GM18508 (cell line): ENCODE measurements around the gene ZNF467.

Source experiments
- ATAC-seq: cut with Tn5 transposase; IDR thresholded peaks from one replicate; pipeline ENCODE4 v1.9.1; 2021; ENCODE audit warnings: moderate number of reproducible peaks; ENCODE audit not compliant: insufficient read depth, unreplicated experiment

Gene ZNF467

GRCh38 chr7:149753375-149754233 lies 19.8 kb downstream of the ZNF467 start:
- no peak for ATAC-seq

GRCh38 chr7:149752646-149753045 lies 20.7 kb downstream of the ZNF467 start:
- no peak for ATAC-seq

GRCh38 chr7:149751043-149751775 lies 22.2 kb downstream of the ZNF467 start:
- no peak for ATAC-seq

GRCh38 chr7:149750122-149750845 lies 23.1 kb downstream of the ZNF467 start:
- ATAC-seq, result no peak

GRCh38 chr7:149748076-149748874 lies 25.1 kb downstream of the ZNF467 start:
- ATAC-seq, result no peak

- ATAC-seq, result no peak
Measured at GRCh38 chr7:149743476-149744255, 29.7 kb downstream of the ZNF467 start.

GRCh38 chr7:149742075-149742701 lies 31.2 kb downstream of the ZNF467 start:
- no peak for ATAC-seq

- no peak for ATAC-seq
Measured at GRCh38 chr7:149741629-149742028, 31.8 kb downstream of the ZNF467 start.

GRCh38 chr7:149736478-149737360 lies 36.7 kb downstream of the ZNF467 start:
- no peak for ATAC-seq

GRCh38 chr7:149735779-149736477 lies 37.5 kb downstream of the ZNF467 start:
- no peak for ATAC-seq

- ATAC-seq, result no peak
Measured at GRCh38 chr7:149735181-149735602, 38.2 kb downstream of the ZNF467 start.

GRCh38 chr7:149734791-149735075 lies 38.7 kb downstream of the ZNF467 start:
- no peak for ATAC-seq

GRCh38 chr7:149733924-149734790 lies 39.2 kb downstream of the ZNF467 start:
- no peak for ATAC-seq

- no peak for ATAC-seq
Measured at GRCh38 chr7:149733131-149733923, 40.1 kb downstream of the ZNF467 start.

GRCh38 chr7:149732611-149733010 lies 40.8 kb downstream of the ZNF467 start:
- no peak for ATAC-seq

- no peak for ATAC-seq
Measured at GRCh38 chr7:149732111-149732561, 41.3 kb downstream of the ZNF467 start.
